NCI-H510A treated with DMSO at 0.1 percent for 48 hours (cell line): ENCODE measurements around the gene SPATS1.

Experiments
- DNase-seq: peaks from one replicate; lab custom pipeline; 2025; lab: John Stamatoyannopoulos, UW

Gene SPATS1, protein sequence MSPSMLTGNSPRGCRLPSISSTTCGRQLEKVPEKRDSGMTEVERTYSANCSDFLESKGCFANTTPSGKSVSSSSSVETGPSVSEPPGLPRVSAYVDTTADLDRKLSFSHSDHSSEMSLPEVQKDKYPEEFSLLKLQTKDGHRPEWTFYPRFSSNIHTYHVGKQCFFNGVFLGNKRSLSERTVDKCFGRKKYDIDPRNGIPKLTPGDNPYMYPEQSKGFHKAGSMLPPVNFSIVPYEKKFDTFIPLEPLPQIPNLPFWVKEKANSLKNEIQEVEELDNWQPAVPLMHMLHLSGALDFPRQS

DNA sequence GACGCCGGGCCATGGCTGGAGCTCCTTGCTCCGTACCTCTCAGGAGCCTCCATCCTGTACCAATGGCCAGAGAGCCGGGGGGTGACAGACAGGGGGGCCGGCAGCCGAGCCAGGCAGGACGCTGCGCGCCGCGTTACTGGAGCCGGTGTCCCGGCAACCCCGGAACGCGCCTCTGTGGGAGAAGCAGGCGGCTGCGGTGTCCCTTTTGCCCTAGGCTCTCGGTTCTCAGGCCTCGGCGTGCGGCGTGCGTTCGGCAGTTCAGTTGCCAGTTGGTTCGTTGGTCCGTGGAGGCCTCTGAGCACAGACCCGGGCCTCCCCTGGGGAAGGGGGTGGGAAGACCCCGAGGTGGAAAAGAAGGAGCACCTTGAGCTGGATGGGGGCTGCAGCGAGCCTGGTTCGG is at the start of gene SPATS1:
Gene SPATS1, plus strand, starts transcription at position 162 of the 400 bp plus-strand sequence. CDS start 446 bp downstream, outside the sequence.
- no peak for DNase-seq

DNA sequence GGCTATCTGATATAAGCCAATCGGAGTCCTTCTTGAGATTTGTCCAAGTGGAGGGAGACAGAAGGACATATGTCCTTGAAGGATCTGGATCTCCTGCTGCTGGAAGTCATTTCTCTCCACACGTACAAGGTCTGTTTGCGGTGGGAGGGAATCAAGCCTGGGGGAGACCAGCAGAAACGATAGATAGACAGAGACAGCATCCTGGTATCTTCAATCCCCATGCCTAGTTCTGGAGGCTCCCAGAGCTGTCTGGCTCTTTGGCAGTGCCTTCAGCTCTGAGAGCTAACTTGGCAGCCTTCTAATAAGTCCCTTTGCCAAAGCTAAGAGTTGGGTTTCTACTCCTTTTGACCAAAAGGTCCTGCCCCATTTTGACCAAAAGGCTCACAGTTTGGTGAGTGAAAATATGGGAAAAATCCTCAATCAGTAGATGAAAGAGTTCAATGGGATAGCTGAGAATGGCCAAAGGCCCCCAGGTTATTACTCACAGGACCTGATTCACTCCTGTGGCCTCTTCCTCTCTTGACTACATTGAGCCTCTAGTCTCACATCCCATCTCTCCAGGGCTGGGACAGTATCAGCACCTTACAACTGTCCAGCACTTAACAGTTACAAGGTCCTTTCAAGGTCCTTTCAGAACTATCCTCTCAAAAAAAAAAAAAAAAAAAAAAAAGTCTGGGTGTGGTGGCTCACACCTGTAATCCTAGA is 49.6 kb upstream of the SPATS1 start:
- no peak for DNase-seq

DNA sequence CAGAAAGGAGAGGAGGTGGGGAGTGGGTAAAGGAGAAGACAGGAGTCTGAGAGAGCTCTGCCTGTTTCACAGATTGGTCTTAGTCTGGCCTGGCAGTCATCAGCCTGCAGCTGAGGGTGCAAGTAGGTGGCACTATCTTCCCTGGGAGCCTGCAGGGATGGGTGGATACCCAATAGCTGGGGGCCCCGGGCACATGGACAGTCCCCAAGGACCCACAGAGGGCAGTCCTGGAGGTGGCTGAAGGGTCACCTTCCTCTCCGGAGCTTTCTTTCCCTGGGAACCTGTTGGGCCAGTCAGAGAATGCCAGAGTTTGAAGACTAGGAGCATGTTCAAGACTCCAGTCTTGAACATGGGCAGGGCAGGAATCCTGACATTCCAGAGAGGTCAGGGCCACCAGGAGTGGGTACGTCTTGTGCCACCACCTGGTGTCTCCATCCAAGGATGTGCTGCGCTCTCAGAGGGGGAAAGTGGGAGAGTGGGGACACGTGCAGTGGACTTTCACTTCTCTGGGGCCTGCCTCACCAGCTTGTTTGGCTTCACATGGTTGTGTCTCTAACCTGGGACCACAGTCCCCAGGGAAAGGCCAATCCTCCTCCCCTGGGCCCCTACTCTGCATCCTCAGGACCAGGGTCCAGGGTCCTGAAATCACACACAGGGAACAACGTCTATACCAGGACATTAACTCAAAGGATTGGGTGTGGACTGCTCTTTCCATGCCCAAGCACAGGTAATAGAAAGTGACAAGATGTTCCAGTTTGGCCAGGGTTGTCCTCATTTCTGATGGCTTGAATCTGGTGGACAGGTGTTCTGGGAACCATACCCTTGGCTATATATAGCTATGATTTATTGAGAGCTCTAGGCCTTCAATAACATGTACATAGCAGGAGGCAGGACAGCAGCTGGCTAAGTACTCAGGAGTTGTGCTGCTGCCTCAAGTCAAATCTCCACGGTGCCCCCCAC is 47.3 kb upstream of the SPATS1 start:
- DNase-seq, result no peak

DNA sequence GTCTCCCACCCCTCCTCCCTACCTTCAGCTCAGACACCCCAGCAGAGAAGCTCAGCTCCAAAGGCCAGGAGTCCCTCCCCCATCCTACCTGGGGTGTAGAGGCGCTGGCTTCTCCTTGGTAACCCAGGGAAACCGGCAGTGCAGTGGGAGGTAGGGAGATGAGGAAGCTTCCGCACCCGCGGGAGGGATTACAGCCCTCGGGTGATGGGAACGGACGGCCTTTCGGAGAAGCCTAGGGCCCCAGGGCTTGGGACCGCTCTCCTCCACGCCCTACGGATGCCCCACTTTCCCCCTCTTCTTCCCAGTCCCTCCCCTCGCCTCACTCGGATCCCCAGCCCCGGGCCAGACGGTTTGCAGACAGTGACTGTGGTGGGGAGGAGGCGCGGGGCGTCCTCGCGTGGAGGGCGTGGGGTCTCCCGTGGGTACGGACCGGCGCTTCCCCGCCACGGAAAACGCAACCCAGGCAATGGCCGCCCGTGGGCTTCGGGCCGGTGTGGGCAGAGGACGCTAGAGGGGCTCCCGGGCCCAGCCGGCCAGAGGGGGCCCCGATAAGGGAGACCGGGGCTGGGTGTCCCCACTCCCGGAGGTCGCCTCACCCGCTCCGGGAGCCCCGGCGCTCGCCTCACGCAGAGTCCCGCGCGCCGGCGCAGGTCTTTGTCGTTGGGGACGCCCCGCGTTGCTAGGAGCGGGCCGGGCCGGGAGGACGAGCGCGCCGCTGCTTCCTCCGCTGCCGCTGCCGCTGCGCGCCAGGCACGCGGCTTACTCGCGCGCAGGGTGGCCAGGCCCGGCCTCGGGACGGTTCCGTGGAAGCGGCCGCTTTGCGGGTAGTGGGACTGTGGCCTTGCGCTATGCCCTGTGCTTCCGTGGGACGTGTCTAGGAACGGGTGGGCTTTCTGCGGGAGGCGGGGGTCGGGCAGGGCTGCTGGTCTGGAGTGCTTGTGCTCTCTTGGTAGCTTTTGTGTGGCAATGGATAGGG is 45.1 kb upstream of the SPATS1 start:
- DNase-seq, result peak; percentile 11

DNA sequence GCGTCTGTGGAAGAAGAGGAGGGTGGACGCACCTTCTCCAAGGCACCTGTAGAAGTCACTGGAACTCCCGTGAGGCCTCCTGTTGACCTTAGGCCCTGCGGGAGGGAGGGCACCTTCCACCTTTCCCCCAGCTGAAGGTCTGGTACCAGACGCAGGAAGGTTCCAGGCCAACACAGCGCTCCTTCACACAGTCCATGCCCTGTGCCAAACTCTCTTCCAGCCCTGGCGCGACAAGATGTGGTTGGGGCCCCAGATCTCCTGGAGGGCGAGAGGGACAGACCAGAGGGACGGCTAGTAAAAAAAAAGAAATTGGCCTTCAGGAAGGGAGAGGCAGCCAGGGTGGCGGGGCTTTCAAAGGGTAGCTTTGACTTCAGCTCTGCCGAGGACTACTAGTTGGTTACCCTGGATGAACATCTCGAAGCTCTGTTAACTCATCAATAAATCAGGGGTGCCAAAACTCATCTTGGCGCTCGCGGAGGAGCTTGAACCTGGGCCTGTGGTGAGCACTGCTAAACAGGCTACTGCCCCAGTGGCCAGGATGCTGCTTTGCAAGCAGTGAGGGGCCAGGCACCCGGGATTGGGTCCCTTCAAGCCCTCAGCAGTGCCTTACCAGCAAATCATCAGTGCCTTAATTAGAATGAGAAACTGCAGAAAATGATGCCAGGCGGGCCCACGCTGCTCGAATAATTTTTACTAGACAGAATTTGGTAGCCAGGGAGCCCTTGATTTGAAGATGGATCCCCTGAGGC is 44.2 kb upstream of the SPATS1 start:
- no peak for DNase-seq

DNA sequence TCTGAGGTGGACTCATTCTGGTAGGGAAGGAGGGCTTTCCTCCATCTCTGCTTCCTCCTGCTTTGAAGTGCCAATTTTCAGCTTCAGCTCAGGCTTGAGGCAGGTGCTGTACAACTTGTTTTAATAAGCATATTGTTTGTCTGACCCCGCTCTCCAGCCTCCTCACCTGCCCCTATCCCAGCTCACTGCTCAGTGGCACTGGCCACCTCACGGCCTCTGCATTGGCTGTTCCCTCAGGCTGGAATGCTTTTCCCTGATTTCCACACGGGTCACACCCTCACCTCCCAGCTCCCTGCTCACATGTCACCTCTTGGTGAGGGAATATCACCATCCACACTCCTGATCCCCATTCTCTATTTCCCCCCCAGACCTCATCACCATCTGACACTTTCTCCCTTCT is 43.6 kb upstream of the SPATS1 start:
- no peak for DNase-seq

DNA sequence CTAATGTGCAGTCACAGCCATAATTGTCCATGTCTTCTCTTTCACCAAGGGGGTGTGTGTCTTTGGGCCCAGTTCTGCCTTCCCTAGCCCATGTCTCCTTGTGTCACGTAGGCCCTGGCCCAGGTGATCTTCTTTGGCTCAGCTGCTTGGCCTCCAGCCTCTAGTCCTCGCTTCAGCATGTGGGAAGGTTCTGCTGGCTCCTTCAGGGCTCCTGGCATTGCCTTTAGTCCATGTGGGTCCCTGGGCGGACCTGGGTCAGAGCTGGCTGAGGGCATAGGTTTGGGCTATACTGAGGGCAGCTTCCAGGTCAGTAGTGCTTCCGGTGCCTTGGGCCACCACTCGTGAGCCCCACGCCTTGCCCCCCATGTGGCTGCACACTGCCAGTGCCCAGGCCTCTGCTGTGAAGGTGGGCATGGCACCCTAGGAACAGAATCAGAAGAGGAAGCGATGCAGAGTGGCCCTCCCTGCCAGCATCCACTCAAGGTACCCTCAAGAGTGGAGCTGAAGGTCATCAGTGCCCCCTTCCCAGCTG is 42.1 kb upstream of the SPATS1 start:
- DNase-seq, result no peak

DNA sequence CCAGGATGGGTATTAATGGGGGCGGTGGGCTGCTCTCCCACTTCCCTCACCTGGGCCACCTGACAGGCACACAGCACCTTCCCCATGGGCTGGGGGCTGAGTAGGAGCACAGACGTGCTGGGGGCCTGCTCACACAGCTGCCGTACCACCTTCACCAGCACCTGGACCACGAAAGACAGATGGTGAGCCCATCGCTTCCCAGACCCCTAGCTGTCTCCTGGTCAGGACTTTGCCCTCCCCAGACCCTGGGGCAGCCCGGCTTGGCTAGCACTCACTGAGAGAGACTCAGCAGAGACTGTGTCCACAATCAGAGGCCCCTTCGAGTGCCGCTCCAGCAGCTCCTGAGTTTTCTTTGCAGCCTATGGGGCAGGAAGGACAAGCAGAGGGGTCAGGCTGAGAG is 41.3 kb upstream of the SPATS1 start:
- DNase-seq, result no peak

DNA sequence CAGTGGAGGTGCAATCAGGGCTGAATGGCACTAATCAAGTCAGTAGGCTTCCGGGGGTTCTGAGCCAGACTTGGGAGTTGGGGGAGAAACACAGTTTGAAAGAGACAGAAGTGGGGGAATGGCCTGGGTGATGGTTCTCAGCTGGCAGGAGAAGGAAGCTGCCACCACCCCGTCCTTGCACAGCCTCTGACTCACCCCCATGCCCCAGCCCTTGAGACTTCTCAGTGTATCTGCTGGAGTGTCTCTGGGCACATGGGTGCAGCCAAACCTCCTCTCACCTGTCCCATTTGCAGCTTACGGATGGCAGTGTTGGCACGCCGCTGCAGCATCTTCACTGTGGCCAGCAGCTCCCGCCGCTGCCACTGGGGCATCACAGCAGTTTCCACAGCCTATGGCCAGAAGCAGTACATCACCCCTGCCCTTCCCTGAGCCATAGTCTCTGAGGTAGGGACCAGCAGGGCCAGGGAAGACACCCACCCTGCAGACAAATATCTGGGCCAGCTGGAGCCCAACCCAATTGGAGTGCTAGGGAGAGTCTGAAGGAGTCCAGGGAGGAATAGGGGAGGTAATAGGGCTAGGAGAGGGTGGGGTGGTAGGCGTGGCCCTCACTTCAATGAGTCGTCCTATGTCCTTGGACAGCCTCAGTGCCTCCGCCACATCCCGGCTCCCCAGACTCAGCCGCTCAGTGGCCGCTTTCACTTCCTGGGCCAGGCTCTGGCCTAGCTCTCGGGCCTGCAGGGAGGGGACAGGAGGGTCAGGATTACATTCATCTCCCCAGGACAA is 40.5 kb upstream of the SPATS1 start:
- no peak for DNase-seq

DNA sequence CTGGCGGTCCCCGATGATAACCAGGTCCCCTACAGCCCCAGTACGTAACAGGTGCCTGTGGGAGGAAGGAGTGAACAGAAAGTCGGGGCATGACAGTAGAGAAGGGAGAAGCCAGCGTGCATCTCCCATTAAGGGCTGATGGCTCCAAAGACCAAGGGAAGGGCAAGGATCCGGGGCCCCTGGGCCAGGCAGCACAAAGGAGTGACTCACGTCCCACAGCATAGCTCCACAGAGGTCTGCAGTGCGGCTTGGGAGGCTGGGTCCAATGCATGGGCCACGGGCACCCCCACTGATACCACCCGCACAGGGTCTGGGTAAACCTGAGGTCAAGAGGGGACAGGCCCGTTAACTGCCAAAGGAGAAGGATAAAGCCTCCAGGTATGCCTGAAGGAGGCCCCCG is 39.6 kb upstream of the SPATS1 start:
- DNase-seq, result no peak

DNA sequence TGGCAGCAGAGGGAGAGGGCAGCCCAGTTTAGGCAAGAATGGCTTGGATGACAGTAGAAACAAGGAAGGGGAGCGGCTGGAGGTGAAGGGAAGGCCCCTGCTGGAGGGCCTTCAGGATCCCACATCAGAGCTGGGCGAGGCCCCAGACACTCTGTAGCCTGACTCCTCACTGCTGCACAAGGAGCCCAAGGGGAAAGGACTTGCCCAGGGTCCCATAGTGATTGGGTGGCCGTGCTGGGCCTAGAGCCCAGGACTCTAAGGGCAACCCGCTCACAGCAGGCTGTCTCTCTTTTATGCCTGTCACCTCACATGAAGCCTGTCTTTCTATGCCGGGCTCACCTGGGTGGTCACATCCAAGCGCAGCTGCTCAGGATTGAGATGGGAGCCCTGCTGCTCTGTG is 38.6 kb upstream of the SPATS1 start:
- no peak for DNase-seq

DNA sequence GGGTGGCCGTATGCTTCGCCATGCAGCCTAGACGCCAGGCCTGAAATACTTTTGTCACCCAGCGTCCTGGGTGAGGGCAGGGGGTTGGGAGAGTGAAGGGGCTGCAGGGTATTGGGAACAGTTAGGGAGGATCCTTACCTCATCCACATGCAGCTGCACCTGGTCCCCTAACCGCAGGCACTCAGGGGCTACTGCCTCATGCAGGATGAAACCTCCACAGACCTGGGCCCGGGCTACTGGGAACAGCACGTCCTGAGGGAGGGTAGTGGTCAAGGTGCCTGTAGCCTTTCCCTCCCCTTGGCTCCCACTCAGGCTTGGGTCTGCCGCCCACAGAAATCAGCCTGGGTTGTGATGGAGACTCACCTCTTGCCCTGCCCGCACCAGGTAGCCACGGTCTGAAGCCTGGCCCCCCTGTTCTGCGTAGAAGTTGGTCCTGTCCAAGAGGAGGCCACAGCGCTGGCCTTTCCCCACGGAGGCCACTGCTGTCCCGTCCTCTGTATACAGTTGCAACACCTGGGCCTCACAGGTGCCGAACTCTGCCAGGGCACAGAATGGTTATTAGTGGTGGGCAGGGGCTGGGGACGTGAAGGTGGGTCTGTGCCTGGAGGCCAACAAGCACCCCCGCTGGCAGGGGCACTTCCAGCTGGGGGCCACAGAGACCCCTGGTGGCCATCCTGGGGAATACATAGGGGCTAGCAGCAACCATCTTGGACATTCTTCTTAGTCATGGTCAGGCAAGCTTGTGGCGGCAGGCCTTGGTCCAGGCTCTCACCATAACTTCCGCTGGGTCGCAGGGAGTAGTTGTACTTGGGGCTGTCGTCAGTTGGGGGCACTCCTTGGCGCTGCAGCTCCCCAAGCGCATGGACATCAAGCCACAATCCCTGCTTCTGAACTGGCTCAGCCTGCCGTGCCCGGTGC is 37.9 kb upstream of the SPATS1 start:
- DNase-seq, result peak; percentile 27

DNA sequence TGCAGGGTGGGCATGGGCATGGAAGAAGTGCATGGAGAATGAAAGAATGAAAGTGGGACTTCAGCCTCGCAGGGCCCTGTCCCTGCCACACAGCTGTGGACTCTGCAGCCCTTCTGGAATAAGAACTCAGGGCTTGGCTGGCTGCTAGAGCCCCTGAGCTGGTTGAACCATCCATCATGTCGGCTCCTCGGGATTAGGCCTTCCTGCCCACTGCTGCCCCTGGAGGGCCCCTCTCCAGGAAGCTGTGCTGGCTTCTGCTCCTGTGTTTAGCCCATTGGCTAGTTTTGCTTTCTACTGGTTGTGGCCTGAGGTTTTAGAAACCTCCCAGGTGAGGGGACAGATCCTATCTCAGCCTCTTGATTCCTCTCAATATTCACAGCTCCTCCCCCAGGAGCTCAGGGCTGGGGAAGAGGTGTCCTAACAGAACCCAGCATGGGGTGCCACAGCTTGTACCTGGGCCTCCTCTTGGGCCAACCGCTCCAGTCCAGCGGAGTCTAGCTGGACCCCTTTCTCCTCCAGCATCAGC is 37.2 kb upstream of the SPATS1 start:
- no peak for DNase-seq

DNA sequence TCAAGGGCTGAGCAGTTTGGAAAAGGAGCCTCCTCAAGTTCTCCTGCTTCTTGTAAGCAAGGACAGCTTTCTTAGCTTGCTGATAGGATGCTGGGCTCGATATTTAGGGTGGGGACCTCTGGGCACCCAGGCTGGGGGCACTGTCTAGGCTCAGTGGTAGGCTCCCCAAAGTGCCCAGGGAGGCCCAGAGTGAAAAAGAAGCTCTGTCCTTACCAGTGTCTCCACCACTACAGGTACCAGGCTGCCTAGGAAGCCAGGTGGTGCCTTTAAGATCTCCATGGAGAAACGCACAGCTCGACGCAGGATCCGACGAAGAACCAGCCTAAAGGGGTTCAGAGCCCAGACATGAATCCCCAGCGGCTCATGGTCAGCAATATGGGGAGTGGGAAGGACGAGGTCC is 35.7 kb upstream of the SPATS1 start:
- DNase-seq, result no peak

DNA sequence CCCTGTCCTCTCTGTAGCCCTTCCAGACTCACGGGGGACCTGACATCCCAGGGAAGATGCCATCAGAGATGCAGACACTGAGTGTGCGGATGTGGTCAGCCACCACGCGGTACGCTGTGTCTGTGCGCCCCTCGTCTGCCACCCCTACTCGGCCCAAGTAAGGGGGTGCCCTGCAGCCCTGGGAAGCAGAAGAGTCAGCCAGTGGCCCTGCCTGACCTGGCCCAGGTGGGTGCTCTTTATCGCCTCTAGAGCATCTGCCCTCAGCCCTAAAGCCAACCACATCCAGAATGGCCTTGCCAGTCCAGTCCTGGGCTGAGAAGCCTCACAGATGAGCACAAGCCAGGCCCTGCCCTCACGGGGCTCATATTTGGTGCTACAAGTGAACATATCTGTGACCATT is 35.2 kb upstream of the SPATS1 start:
- DNase-seq, result no peak

DNA sequence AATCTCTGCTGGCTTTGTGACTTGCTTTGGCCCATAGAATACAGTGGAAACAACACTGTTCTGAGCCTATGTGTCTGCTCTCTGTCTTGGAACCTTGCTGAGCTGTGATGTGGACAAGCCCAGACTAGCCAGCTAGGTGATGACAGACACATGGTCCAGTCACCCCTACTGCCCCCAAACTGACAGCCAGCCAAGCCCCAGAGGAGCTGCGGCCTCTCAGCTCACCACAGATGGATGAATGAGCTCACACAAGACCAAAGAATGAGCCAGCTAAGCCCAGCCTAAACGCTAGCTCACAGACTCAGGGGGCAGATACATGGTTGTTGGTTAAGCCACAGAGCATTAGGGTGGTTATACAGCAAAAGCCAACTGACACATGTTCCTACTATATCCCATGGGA is 33.4 kb upstream of the SPATS1 start:
- DNase-seq, result no peak

DNA sequence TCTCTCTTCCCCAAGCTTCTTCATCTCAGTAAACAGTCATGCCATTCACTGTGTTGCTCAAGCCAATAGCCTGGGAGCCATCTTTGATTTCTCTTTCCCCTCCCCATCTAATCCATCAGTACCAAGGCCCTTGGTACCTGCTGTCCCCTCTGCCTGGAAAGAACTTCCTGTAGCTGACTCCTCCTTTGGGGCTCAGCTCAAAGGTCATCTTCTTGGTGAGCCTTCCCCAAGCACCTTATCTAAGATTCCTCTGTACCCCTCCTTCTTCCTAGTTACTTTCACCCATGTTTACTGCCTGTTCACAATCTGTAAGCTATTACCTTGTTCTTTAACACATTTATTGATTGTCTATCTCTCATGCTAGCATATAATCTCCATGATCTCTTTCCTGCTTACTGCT is 32.8 kb upstream of the SPATS1 start:
- DNase-seq, result no peak

DNA sequence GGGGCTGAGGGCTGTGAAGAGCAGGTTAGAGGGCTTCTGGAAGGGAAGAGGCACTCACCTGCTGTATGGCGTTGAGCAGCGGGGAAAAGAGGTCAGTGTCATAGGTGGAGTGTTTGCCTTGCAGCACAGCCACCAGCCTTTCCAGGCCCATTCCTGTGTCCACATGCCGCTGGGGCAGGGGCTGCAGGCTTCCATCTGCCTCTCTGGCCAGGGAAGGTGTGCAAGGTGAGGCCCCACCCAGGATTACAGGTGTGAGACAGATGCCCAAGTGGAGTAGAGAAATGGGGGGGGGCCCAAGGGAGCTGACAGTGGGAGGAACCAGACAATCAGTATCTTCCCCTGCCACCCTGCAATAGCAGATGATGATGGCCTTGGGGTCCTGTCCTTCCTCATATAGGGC is 32.2 kb upstream of the SPATS1 start:
- no peak for DNase-seq
